Raji (cell line): ENCODE measurements around the gene ZGRF1.

Experiments
- POLR2A ChIP-seq: IDR thresholded peaks from 2 replicates; pipeline ENCODE4 v1.6.1; 2011; ENCODE audit warnings: low read depth, low read length, control low read depth; ENCODE audit not compliant: insufficient read depth

ZGRF1 gene

DNA sequence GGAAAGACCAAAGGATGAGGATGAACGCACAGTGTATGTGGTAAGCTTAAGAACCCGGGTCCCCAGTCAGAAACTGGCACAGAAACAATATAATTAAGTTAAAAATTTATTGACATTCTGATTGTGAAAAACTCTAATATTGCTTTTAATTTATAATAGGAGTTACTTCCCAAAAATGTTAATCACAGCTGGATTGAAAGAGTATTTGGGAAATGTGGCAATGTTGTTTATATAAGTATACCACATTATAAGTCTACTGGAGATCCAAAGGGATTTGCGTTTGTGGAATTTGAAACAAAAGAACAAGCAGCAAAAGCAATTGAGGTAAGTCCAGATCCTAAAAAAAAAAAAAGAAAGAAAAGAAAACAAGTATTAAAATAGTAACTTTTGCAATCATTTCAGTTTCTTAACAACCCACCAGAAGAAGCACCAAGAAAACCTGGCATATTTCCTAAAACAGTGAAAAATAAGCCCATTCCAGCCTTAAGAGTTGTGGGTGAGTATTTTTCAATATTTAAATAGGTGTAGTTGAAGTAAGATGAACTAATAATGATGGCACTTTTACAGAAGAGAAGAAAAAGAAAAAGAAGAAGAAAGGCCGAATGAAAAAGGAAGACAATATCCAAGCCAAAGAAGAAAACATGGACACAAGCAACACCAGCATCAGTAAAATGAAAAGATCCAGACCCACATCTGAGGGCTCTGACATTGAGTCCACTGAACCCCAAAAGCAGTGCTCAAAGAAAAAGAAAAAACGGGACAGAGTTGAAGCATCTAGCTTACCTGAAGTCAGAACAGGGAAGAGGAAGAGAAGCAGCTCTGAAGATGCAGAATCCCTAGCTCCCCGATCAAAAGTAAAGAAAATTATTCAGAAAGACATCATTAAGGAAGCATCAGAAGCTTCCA, 10.2 kb upstream of the ZGRF1 start:
- TF ChIP-seq POLR2A, result no peak

DNA sequence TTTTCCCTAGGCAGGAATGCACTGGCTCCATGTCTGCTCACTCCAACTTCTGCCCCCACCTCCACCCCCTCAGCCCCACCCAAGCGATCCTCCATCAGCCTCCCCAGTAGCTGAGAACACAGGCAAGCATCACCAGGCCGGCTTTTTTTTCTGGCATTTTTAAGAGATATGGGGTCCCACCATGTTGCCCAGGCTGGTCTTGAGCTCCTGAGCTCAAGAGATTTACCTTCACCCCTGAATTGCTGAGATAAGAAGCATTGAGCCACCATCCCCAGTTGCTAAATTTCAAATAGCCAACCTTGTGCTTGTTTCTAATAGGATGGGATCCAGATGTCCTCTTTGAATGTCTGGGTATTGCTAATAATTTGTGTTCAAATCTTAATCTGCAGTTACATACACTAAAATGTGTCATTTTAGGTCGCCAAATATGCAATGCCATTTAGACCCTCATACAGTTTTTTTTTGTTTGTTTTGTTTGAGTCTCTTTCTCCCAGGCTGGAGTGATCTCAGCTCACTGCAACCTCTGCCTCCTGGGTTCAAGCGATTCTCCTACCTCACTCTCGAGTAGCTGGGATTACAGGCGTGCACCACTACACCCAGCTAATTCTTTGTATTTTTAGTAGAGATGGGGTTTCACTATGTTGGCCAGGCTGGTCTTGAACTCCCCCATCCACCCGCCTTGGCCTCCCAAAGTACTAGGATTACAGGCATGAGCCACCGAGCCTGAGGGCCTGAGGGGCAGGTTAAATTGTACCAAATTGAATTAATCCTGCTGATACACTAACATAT, 9.0 kb upstream of the ZGRF1 start:
- no peak for TF ChIP-seq POLR2A

DNA sequence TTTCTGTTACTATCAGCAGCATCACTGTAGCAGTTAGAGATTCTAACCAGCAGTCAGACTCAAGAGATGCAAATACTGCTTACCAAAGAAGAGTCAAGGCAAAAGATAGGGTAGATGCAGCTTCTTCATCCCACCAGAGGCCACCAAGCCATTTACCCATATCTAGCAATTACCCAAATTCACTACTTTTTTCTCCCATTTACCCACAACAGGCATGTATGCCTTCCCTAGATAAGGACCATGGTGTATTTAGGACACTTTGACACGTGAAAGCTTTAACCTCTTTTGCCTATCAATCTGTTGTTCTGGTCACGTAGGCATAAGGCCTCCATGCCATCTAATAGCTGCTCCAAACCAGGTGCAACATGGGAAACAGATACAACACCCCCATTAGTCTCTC, 5.8 kb upstream of the ZGRF1 start:
- no peak for TF ChIP-seq POLR2A

DNA sequence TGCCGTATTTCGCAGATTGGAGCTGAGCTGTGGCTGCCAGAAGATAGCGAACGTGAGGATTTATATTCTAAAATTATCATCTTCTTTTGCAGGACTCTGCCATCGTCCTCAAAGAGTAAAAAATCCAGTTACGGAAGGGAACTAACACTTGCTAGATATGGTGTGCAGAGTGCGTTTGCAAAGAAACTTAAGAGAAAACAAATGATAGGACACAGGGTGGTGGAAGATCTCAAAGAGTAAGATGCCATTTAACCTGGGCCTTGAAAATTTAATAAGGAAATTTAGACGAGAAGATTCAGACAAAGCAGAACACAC, 800 bp upstream of the ZGRF1 start:
- TF ChIP-seq POLR2A, result no peak

DNA sequence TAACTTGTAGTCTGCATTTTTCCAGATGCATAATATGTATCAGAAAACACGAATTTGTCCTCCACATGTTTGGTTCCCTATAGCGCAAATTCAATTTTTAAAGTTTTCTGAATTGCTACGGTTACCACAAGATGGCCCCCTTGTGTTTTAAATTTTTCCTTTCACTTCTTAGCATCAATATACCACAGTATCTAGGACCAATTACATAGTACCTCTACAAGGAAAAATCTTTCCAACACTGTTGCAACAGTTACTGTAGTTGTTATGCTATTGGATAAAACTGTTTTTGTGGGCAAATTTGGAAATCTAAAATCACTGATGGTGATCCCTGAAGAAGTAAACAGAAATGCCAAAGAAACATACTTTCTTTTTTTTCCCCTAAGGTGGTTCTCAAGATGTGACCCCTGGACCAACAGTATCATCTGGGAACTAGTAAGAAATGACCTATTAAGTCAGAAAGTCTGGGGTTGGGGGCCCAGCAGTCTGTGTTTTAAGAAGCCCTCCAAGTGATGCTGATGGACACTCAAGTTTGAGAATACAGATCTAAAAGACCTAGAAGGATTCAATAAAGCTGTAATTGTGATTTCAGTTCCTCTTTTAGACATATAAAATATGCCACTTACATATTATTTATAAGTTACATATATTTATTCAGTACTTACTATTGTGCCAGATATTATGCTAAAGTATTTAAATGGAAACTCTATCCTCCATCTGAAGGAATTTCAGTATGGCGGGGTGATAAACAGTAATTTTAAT, 3.1 kb downstream of the ZGRF1 start:
- no peak for TF ChIP-seq POLR2A

DNA sequence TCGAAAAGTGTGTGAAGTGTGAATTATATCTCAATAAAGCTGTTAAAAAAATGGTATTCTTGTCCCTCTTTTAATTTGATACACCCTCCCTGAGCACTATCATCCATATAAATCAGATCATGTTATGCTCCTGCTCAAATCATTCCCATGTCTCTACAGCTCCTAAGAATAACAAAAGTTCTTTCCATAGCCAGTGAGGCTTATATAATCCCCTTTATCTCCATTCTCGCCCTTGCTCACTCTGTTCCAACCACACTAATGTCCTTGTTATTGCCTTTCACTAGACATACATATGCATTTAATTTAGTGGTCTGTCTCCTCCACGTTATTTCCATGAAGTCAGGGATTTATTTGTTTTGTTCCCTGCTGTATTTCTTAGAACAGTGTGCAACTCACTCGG, 10.5 kb downstream of the ZGRF1 start:
- no peak for TF ChIP-seq POLR2A

DNA sequence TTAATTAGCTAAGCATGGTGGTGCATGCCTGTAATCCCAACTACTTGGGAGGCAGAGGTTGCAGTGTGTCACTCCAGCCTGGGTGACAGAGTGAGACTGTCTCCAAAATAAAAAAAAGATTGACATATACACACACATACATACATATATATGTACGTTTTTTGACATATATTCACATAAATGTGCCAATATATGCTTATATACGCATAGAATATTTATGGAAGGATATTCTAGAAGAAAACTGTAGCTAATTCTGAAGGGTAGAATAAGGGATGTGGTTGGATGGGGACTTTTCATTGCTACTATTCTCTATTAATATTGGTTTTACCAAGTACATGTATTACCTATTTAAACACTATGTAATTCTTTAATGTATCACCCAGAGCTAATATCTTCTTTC, 19.7 kb downstream of the ZGRF1 start:
- no peak for TF ChIP-seq POLR2A

DNA sequence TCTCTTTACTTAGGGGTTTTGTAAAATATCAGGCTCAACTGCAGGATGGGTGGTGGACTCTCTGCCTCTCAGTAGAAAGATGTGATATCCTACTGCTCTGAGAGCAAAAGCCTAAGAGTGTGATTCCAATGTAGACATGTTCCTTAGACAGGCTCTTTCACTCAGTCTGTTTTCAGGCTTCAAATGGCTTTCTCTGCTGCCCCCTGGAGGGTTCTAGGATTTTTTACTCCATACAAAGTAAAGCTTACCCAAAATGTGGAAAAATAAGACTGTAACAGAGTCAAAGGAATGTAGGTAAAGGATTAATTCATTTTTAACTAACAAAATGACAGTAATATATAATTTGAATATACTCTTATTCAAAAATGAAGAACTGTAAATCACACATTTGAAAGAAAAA, 32.1 kb downstream of the ZGRF1 start:
- no peak for TF ChIP-seq POLR2A

DNA sequence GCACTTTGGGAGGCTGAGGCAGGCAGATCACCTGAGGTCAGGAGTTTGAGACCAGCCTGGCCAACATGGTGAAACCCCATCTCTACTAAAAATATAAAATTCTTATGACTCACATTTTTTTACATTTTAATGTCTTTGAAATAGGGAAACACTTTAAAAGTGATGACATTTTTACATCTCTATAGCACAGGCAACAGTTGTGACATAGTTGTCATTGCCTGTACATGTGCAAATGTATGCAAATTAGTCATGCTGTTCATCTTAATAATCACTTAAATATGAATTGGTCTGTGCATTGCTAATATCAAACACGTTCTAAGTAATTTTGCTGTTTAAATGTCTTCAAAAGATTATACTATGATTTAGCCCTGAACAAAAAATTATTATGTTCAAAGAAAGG, 41.7 kb downstream of the ZGRF1 start:
- no peak for TF ChIP-seq POLR2A

DNA sequence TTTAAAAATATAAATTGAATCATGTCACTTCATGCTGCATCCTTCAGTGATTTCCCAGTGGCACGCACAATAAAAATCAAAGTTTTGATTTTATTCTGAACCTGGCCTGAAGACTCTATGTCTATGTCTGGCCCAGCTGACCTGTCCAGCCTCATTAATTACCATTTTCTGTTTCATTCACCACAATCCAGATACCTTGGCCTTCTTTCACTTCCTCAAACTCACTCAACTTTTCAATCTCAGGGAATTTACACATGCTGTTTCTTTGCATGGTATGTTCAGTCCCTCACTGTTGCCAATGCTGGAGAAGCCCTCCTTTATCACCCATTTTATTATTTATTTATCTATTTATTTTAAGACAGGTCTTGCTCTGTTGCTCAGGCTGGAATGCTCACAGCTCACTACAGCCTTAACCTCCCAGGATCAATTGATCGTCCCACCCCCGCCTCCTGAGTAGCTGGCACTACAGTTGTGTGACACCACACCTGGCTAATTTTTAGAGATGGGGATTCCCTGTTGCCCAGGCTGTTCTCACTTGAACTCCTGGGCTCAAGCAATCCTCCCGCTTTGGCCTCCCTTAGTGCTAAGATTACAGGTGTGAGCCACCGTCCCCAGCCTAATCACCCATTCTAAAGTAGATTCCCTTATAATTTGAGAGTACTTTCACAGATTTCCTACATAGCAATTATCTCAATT, 43.1 kb downstream of the ZGRF1 start:
- no peak for TF ChIP-seq POLR2A

DNA sequence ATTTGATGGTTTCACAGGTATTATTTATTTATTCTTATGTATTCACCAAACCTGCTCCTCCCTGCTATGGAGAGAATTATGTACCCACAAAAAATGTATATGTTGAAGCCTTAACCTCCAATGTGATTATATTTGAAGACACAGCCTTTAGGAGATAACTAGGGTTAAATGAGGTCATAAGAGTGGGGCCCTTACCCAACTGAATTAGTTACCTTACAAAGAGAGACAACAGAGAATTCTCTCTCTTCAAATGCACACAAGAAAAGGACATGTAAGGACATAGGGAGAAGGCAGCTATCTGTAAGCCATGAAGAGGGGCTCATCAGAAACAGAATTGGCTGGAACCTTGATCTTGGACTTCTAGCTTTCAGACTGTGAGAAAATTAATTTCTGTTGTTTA, 44.0 kb downstream of the ZGRF1 start:
- no peak for TF ChIP-seq POLR2A

DNA sequence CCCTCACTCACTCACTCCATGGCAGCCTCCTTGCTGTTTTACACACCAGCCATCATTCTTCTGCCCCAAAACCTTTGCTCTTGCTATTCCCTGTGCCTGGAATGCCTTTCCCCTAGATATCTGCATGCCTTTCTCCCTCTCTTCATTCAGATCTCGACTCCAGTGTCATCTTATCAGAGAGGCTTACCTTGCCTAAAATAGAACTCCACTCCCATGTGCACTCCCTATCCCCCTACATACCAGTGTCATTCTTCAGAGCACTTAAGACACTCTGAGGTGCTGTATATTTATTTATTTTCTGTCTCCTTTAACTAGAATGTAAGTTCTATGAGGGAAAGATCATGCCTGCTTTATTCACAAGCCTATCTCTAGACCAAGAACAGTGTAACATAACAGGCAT, 45.1 kb downstream of the ZGRF1 start:
- TF ChIP-seq POLR2A, result no peak

DNA sequence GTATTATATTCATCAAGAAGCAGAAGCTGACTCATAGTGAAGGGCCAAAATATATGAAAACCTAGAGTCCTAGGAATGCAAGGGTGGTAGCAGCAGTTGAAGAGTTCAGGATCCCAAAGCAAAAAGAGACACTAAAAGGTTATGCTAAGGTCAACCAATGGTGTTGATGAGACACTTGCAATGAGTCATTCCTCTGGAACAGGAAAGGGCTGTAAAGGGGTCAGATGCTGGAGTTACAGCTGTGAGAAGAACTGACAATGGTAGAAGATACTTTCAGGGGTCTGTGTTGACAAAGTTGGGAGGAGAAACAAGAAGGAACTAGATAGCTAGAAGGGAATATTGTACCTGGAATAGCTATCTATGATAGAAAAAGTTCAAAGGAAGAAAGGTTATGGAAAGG, 47.5 kb downstream of the ZGRF1 start:
- TF ChIP-seq POLR2A, result no peak

DNA sequence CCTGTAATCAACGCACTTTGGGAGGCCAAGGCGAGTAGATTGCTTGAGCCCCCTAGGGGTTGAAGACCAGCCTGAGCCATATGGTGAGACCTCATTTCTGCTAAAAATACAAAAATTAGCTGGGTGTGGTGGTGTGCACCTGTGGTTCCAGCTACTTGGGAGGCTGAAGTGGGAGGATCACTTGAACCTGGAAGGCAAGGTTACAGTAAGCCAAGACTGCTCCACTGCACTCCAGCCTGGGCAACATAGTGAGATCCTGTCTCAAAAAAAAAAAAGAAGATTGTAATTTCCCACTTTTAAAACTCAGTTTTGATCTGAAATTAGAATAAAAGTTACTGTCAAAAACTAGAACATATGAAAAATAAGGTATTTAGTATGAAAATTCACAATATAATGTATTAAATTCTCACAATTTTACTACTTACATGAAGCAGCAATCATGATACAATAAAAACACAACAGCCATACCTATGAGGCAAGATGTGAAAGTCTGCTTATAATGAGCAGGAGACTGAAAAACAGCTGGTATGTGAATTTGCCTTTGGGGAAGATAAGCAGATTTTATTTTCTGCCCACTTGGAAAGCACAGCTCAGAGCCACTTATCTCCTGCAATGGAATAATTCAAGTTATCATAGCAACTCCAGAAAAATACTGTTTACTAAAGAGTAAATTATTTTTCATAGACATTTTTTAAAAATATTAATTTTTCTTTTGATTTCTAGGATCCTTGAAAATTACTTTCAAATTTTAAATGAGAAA, 50.6 kb downstream of the ZGRF1 start:
- TF ChIP-seq POLR2A, result no peak
